KBM-7 (cell line): ENCODE data around the gene LRRIQ4.

ENCODE experiments used
- DNase-seq: peaks from one replicate; pipeline ENCODE4 v3.0.0-alpha.2; 2015
- in situ Hi-C: fragments of 300-500 bp; cut with MboI; formaldehyde crosslinking; loops from 2 replicates; pipeline ENCODE4 v1.14.3; 2020; ENCODE audit warnings: low sequenced_read_pairs, low pct_unique_long_range_greater_than_20kb, mixed read lengths

The LRRIQ4 gene

DNA sequence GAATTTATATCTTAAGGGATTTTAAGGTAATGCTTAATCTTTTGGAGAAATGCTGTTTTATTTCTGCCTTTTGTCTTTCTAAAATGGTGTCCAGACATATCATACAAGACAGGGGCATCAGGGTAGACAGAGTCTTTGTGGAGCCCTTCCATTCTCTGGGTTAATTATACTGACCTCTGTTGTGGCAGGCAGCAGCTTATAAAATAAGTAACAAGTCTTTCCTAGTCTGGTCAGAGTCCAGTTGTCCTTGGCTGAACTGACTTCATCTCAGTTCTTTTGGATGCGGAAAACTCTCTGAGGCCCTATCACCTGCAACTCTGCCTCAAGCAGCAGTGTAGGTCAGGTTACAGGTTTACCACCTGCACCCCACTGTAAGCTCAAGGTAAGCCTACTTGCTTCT lies 20.3 kb upstream of the LRRIQ4 start:
- in situ Hi-C loops: no loop called here
- DNase-seq: no peak

DNA sequence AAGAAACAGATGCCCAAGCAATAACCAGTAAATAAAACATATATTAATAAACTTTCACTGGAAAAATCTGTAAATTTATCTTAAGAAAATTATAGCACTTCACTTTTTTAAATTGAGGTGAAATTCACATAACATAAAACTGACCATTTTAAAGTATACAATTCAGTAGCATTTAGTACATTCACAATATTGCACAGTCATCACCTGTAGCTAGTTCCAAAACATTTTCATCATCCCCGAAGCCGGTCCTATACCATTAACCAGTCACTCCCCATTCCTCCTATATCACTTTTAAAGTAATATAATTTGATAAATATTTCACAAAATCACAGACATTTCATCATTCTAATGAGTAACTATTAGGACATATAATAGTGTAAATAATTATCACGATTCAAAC lies 8.0 kb upstream of the LRRIQ4 start:
- in situ Hi-C loops: no loop called here
- no peak for DNase-seq

DNA sequence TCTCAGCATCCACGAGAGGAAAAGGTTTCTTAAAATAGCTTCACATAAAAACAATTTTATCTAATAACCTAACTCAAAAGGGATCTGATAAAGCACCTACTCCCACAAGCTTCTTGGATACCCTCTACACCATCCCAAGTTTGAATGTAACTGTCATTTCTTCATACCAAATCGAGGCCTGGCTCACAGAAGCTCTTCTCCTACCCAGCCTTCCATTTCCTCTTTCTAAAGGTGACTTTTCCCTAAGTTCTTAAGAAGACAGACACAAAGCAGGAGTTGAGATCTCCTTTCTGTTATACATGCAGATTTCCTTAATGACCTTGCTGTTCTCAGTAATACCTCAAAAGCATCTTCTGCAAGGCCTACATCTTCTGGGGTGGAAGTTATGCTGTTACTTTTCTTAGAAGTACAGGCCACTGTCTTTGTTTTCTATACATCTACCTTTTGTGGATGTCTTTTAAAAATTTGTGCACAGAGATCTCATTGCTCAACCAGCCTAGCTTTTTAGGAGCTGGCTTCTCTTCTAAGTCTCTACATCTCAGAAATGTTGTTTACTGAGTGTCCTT lies 3.4 kb upstream of the LRRIQ4 start:
- in situ Hi-C loops: no loop called here
- DNase-seq: peak; percentile 40

DNA sequence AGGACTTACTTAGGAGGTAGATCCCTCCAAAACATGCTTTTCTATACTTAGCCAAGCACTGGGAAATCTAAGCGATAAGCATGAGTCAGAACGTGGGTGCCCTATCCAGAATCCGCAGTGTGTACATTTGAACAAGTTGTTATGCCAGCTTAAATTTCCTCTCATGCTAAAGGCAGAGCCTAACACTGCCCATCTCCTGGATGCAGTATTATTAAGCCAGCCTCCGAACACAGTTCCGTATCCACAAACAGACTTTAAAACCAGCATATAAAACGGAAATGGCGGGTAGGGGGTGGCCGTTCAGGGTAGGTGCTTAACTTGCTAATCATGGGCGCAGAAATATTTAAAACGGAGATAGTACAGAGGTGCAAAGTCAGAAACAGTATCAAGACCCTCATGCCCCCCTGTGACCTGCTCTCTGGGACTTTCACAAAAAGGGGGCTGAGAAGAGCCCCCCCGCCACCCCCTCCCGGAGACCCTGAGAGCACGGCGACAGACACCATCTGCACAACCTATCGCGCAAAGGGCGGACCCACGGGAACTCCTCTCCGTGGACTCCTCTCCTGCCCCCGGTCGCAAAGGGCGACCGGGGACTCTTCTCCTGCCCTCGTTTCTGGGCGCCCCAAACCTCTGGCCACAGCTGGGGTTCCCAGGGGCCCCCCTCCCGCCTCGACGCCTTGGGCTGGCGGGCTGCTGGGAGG lies 889 bp upstream of the LRRIQ4 start:
- in situ Hi-C loops: no loop called here
- DNase-seq: peak; percentile 74

DNA sequence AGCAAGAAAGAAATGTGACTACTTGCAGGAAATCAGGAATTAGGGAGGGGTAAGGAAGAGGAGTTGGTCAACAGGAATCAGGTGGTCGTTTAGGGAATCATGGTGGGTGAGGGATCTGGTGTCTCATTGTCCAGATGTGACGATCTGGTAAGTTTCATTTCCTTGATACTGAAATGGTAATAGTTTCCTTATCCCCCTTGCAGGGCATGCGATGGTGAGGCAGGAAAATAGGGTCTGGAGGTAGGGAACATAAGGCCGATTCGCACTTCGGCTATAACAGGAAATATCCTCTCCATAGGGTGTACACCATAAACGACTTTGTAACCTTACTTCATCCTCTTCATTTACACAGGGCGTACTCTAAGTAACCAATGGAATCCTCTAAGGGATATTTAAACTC lies 608 bp downstream of the LRRIQ4 start:
- DNase-seq: no peak
- in situ Hi-C loops: no loop called here

DNA sequence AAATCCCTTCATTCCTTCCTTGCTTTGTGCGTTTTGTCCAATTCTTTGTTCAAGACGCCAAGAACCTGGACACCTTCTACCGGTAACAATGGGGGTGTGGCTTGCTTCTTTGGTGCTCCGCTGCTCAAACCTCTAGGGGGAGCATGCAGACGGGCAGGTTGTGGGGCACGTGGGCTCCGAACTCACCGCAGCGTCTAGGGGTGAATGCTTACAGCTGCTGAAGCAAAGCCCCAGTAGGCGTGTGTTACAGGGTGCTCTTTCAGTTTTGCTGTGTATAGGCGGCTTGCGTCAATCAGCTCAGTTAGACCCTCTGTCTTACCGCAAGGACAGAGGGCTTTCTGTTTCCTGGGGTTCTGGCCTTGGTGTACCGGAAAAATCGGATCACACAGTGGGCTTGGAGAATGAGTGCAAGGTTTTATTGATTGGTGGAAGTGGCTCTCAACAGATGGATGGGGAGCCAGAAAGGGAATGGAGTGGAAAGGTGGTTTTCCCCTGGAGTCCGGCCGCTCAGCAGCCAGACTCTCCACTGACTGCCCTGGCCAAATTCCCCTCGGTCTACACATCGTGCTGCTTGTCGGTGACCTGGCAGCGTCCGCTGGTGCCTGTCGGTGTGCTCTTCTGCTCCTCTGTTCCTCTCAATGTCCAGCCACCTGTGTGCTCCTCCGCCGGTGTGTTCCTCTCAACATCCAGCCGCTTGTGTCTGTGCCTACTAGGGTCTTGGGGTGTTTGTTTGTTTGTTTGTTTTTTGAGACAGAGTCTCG lies 1.3 kb downstream of the LRRIQ4 start:
- DNase-seq: peak; percentile 89
- in situ Hi-C loops: no loop called here

DNA sequence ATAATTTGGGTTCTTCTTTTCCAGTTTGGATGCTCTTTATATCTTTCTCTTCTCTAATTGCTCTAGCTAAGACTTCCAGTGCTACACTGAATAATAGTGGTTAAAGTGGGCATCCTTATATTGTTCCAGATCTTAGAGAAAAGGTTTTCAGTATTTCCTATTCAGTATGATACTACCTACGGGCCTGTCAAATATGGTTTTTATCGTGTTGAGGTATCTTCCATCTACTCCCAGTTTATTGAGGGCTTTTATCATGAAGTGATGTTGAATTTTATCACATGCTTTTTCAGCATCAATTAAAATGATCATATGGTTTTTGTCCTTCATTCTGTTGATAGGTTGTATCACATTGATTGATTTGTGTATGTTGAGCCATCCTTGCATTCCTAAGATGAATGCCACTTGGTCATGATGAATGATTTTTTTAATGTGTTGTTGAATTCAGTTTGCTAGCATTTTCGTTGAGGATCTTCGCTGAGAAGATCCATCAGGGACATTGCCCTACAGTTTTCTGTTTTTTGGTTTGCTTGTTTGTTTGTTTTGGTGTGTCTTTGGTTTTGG lies 3.0 kb downstream of the LRRIQ4 start:
- in situ Hi-C loops: no loop called here
- DNase-seq: no peak

DNA sequence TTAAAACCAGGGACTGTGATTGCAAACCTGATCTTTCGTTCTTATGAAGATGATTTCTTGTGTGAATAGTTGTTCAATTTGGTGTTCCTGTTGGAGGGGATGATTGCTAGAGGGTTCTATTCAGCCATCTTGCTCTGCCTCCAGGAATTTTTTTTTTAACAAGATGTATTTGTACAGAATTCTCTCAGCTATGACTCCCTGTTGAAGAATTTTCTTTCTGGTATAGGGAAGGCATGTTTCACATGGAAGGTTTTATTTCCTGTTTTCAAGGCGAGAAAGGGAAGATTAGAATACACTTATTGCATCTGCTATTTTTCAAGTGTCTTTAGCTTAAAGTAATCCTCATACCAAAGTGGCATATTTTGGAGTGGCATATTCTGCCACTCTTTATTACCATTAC lies 5.6 kb downstream of the LRRIQ4 start:
- no peak for DNase-seq
- in situ Hi-C loops: no loop called here

DNA sequence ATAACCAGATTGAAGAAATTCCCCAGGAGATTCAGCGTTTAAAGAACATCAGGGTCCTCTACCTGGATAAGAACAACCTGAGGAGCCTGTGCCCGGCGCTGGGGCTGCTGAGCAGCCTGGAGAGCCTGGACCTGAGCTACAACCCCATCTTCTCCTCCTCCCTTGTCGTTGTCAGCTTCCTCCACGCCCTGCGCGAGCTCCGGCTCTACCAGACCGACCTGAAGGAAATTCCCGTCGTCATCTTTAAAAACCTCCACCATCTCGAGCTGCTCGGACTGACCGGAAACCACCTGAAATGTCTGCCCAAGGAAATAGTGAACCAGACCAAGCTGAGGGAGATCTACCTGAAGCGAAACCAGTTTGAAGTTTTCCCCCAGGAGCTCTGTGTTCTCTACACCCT lies 9.4 kb downstream of the LRRIQ4 start:
- in situ Hi-C loops: no loop called here
- no peak for DNase-seq

DNA sequence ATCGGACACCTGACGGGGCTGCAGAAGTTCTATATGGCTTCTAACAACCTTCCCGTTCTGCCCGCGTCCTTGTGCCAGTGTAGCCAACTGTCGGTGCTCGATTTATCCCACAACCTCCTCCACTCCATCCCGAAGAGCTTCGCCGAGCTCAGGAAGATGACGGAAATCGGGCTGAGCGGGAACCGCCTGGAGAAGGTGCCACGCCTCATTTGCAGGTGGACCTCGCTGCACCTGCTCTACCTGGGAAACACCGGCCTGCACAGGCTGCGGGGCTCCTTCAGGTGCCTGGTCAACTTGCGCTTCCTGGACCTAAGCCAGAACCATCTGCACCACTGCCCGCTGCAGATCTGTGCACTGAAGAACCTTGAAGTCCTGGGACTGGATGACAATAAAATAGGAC lies 9.9 kb downstream of the LRRIQ4 start:
- no peak for DNase-seq
- in situ Hi-C loops: no loop called here

DNA sequence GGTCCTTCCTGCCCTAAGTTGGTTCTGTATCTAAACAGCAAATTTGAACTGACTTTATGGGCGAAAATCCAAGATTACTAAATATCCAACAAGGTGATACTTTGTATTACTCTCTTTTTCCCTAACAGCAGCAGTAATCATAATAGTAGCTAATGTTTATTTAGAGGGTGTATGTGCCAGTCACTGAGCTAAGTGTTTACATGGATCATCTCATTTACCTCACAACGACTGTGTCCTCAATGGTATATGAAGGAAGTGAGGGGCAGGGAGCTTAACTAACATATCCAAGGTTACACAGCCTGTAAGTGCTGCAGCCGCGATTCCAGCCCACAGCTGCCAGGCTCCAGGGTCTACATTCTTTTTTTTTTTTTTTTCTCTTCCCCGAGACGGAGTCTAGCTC lies 10.3 kb downstream of the LRRIQ4 start:
- no peak for DNase-seq
- in situ Hi-C loops: no loop called here

DNA sequence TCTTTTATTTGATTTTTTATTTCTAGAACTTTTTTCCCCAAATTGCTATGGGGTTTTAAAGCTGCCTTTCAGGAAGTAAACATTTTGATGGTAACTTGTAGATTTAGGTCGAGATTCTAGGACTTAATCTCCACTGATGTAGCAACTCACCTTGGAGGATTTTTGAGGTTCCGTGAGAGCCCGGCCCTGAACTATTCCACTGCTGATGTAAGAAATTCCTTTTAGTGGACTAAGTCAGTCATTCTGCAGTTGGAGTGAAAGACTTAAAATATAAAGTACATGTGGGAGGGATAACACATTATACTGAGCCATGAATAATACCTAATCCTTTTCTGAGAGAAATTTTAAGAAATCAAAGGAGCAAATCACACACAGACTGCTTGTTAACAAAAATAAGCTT lies 12.6 kb downstream of the LRRIQ4 start:
- in situ Hi-C loops: no loop called here

DNA sequence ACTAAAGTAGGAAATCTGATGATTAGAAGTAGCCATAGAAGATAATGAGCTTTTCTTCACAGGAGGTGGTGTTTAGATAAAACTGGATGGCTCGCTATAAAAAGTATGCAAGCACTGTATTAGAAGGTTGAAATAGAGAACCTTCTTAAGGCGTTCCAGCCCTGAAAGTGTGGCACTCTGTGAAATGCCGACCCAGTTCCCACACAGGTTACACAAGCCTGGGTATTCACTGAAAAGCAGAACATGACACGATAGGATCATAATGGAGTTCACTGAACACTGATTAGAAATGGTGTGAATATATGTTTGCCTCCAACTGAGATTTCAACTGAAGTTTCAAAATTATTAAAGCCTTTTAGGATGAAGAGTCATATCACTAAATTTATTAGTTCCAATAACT lies 15.0 kb downstream of the LRRIQ4 start:
- no peak for DNase-seq
- in situ Hi-C loops: no loop called here

More for the DNA sequence above, 12.6 kb downstream of the LRRIQ4 start:
- no peak for DNase-seq

DNA sequence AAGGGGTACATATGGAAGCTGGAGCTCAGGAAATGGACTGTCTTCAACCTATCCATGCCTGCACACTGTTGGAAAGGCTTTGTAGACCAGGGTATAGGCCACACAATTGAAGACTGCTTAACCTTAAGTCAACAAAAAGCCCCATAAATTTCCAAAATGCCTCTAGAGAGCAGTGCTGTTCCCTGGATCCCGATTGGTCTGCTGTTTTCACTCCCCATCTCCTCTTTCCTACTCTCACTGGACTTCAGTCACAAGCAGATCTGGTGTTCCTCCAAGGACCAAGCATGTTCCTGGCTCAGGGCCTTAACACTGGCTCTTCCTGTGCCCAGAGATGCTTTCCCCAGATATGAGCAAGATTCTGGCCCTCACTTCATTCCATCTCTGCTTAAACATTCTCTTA lies 22.9 kb downstream of the LRRIQ4 start:
- in situ Hi-C loops: no loop called here

DNA sequence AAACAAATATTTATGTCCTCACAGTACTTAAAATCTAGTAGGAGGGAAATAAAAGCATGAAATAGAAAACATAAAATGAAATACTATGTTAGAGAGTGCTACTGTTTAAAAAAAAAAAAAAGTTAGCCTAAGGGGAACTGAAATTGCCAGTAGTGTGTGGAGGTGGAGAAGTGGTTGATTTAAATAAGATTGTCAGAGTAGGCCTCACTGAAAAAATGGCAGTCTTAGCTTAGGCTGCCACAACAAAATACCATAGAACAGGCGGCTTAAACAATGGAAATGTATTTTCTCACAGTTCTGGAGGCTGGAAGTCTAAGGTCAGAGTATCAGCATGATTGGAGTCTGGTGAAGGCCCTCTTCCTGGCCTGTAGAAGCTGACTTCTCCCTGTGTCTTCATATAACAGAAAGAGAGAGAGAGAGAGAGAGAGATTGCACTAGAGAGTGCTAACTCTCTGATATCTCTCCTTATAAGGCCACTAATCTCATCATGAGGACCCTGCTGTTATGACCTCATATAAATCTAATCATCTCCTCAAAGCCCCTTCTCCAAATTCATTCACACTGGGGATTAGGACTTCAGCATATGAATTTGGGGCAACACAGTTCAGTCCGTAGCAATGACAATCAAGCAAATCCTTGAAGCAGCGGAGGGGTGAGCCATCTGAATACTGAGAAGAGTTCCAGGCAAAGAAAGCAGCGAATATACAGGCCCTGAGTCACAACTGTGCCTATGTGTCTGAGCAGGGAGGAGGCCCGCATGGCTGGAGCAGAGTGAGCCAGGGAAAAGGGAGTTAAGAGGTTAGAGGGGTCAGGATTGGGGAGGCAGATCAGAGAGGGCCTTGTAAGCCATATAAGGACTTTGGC lies 23.6 kb downstream of the LRRIQ4 start:
- no peak for DNase-seq
- in situ Hi-C loops: no loop called here

More for the DNA sequence above, 22.9 kb downstream of the LRRIQ4 start:
- no peak for DNase-seq

DNA sequence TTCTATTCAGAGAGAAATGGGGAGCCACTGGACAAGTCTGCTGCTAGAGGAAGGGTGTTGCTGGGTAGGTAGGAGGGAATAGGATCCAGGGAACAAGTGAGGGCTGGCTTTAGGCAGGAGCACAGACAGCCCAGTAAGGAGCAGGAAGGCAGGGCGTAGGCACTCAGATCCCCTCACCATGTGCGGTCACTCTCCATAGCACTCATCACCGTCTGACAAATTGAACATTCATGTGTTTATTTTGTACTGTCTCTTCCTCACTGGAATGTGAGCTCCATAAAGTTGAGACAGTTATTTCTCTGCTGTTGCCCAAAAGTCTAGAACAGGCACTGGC lies 24.2 kb downstream of the LRRIQ4 start:
- in situ Hi-C loops: no loop called here
- DNase-seq: no peak

DNA sequence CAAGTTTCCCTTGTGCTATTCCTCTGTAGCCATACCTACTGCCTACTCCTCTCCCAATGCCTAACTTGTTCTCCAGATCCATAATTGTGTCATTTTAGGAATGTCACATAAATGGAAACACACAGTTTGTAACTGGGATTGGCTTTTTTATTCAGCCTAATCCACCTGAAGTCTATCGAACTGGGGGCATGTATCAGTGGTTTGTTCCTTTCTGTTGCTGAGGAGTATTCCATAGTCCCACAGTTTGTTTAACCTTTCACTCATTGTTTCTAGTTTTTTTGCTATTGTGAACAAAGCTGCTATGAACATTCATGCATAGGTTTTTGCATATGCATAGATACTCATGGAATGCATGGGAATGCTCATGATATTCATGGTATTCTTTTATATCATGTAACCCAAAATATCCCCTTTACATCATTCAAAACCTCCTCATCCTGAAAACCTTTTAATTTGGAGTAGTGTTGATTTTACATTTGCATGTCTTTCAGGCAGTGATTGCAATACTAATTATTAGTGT lies 25.9 kb downstream of the LRRIQ4 start:
- in situ Hi-C loops: no loop called here
- no peak for DNase-seq

DNA sequence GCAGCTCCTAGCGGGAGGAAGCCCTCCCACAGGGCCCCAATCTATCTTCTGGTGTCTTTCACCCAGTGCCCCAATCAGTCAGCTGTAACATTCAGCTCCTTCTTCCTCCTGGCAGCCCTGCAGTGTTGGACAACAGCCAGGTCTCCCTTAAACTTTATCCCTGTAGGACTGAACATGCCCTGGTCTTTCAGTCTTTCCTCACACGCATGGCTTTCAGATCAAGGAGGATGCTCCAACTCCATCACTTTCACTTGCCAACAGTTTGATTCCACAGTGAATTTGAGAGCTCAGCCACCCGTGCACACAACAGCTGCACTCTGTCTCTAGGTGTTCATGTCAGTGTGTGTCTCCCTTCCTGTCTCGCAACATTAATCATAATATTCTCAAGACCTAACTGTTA lies 28.5 kb downstream of the LRRIQ4 start:
- DNase-seq: no peak
- in situ Hi-C loops: no loop called here

DNA sequence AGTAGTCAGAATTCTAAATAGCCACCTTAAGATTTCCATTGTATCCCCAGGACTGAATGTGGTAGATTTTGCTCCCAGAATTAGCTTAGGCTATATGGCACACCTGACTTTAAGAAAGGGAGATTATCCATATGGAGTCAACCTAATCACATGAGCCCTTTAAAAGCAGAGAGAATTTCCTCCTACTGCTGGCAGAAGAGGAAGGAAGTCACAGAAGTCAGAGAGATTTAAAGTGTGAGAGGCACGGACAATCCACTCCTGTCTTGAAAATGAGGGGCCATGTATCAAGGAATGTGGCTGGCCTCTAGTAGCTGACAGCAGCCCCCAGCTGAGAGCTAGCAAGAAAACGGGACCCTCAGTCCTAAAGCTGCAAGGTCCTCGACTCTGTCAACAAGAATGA lies 30.3 kb downstream of the LRRIQ4 start:
- peak; percentile 42 for DNase-seq
- in situ Hi-C loops: no loop called here
